HepG2 (cell line): ENCODE data around the gene SMAD3. TPM values are rescaled to one million over a fixed set of nuclear protein-coding genes. Genes with fewer than 3 reads are reported as not detected.

Experiments
- ATAC-seq: fragments of 200-7000 bp; cut with Tn5 transposase; 3 replicates; pipeline ENCODE4 v1.9.1; 2020; ENCODE audit warnings: mild to moderate bottlenecking, moderate library complexity
- BruUV-seq: library from RNA; stranded (reverse); fragments of 400-500 nt; replicated peaks from 2 replicates; lab custom pipeline; 2021; lab: Mats Ljungman, UMichigan
- CTCF ChIA-PET: fragments of 300-600 bp; formaldehyde crosslinking; extraction: SDS; loops from one replicate; lab custom pipeline; 2021; ENCODE audit warnings: low total read pairs, inconsistent platforms, low intra/inter-chr PET ratio; lab: Yijun Ruan, JAX
- POLR2A ChIA-PET: fragments of 350-600 bp; sonication (Branson Sonifier 250); formaldehyde crosslinking; loops from one replicate; lab custom pipeline; 2020; ENCODE audit warnings: antibody characterized with exemption, inconsistent platforms; lab: Yijun Ruan, JAX
- DNase-seq: peaks from one replicate; pipeline ENCODE4 v3.0.0-alpha.2; 2015; ENCODE audit warnings: low spot score
- FAIRE-seq: peaks from 3 replicates; lab custom pipeline; 2011; peaks lifted over from hg19 to GRCh38; lab: Jason Lieb, UNC
- H2AFZ ChIP-seq: one replicate; pipeline ENCODE4 v1.6.1; 2011; ENCODE audit warnings: low read length, inconsistent platforms
- H3K27ac ChIP-seq: fragments of 300-600 bp; 3 replicates; pipeline ENCODE4 v1.8.0; 2011; ENCODE audit warnings: mixed run types, mild to moderate bottlenecking, mixed read lengths, low read length, inconsistent platforms; ENCODE audit not compliant: insufficient read depth; ENCODE audit errors: extremely low read length
- H3K27me3 ChIP-seq, 2 experiments: fragments of 200-600 bp in 1 of 2; 2 replicates in 1 of 2; 3 replicates in 1 of 2; pipeline versions ENCODE4 v1.6.0 to v1.8.0; 2011; ENCODE audit warnings: low read length in 2 of 2, mild to moderate bottlenecking in 2 of 2, moderate library complexity in 2 of 2, inconsistent platforms in 1 of 2; ENCODE audit not compliant: insufficient read depth in 2 of 2, control insufficient read depth in 1 of 2
- H3K36me3 ChIP-seq, 2 experiments: fragments of 200-600 bp in 1 of 2; replicated peaks in 1 of 2; 2 replicates in 1 of 2; 3 replicates in 1 of 2; pipeline versions ENCODE4 v1.5.1 to v1.8.0; 2011; ENCODE audit warnings: low read length in 2 of 2, inconsistent platforms in 1 of 2; ENCODE audit not compliant: insufficient read depth in 2 of 2, control insufficient read depth in 1 of 2
- H3K4me1 ChIP-seq: 2 replicates; pipeline ENCODE4 v1.5.1; 2012; ENCODE audit warnings: low read length, inconsistent platforms; ENCODE audit not compliant: insufficient read depth
- H3K4me2 ChIP-seq: 2 replicates; pipeline ENCODE4 v1.6.0; 2011; ENCODE audit warnings: low read depth, low read length, inconsistent platforms
- H3K4me3 ChIP-seq, 3 experiments: fragments of 200-600 bp in 1 of 3; sonication (generic), shearing (Covaris generic) in 1 of 3; replicated peaks in 1 of 3; 2 replicates each; pipeline ENCODE4 v1.5.1; 2011 to 2016; ENCODE audit warnings: low read length in 3 of 3, inconsistent platforms in 2 of 3, low read depth in 2 of 3, mild to moderate bottlenecking in 2 of 3, control low read depth in 1 of 3, mixed read lengths in 1 of 3; ENCODE audit not compliant: insufficient read depth in 1 of 3
- H3K79me2 ChIP-seq: one replicate; pipeline ENCODE4 v1.6.1; 2011; ENCODE audit warnings: low read length, inconsistent platforms; ENCODE audit not compliant: insufficient read depth
- H3K9ac ChIP-seq: 2 replicates; pipeline ENCODE4 v1.6.0; 2011; ENCODE audit warnings: mild to moderate bottlenecking, low read depth, low read length, inconsistent platforms; ENCODE audit not compliant: insufficient read depth
- H3K9me3 ChIP-seq: 2 replicates; pipeline ENCODE4 v1.5.1; 2012; ENCODE audit warnings: mild to moderate bottlenecking, low read length
- H4K20me1 ChIP-seq: 2 replicates; pipeline ENCODE4 v1.6.0; 2011; ENCODE audit warnings: inconsistent platforms, mild to moderate bottlenecking, low read length, moderate library complexity; ENCODE audit not compliant: insufficient read depth
- ARHGAP35 ChIP-seq: sonication (generic); formaldehyde crosslinking; IDR thresholded peaks from 2 replicates; pipeline ENCODE4 v1.9.0; 2022; ENCODE audit warnings: mild to moderate bottlenecking, inconsistent platforms, moderate library complexity, missing genetic modification reagents, borderline replicate concordance
- ATF1 ChIP-seq: IDR thresholded peaks from 2 replicates; pipeline ENCODE4 v1.6.1; 2016; ENCODE audit warnings: mild to moderate bottlenecking, control low read depth
- E2F1 ChIP-seq: sonication (generic); formaldehyde crosslinking; IDR thresholded peaks from 2 replicates; pipeline ENCODE4 v1.5.0; 2020; ENCODE audit warnings: missing genetic modification reagents
- EP300 ChIP-seq, 3 experiments: sonication (generic) in 1 of 3; formaldehyde crosslinking in 1 of 3; IDR thresholded peaks; 2 replicates each; pipeline versions ENCODE4 v1.5.1 to v1.6.1; 2011 to 2020; ENCODE audit warnings: low read depth in 2 of 3, low read length in 2 of 3, borderline replicate concordance in 1 of 3, improper control_type of control experiment in 1 of 3, mild to moderate bottlenecking in 1 of 3, missing genetic modification reagents in 1 of 3, moderate library complexity in 1 of 3
- IRF2 ChIP-seq: IDR thresholded peaks from 2 replicates; pipeline ENCODE4 v1.6.1; 2018; ENCODE audit warnings: missing genetic modification reagents, missing compliant biosample characterization
- IRX3 ChIP-seq: sonication (generic); formaldehyde crosslinking; IDR thresholded peaks from 2 replicates; pipeline ENCODE4 v1.8.1; 2023; ENCODE audit warnings: mild to moderate bottlenecking, low read depth, missing genetic modification reagents, borderline replicate concordance
- KLF13 ChIP-seq: sonication (generic); formaldehyde crosslinking; IDR thresholded peaks from 2 replicates; pipeline ENCODE4 v1.4.0; 2020; ENCODE audit warnings: mild to moderate bottlenecking, missing genetic modification reagents
- NFATC3 ChIP-seq: sonication (generic); formaldehyde crosslinking; IDR thresholded peaks from 2 replicates; pipeline ENCODE4 v1.5.1; 2020; ENCODE audit warnings: mild to moderate bottlenecking, missing genetic modification reagents
- NR1H2 ChIP-seq: sonication (generic); formaldehyde crosslinking; IDR thresholded peaks from 2 replicates; pipeline ENCODE4 v1.8.1; 2022; ENCODE audit warnings: low read depth, missing genetic modification reagents, borderline replicate concordance
- SKI ChIP-seq: fragments of 450-650 bp; IDR thresholded peaks from one replicate; pipeline ENCODE4 v1.6.1; 2018; ENCODE audit warnings: mild to moderate bottlenecking; ENCODE audit not compliant: partially characterized antibody
- SP1 ChIP-seq, 2 experiments: fragments of 450-650 bp in 1 of 2; sonication (generic) in 1 of 2; formaldehyde crosslinking in 1 of 2; IDR thresholded peaks; 2 replicates each; pipeline versions ENCODE4 v1.4.0 to v1.6.1; 2016 to 2020; ENCODE audit warnings: missing genetic modification reagents in 1 of 2
- TGIF2 ChIP-seq: IDR thresholded peaks from 2 replicates; pipeline ENCODE4 v1.6.1; 2016; ENCODE audit warnings: control low read depth, missing compliant biosample characterization
- ZBTB43 ChIP-seq: sonication (generic); formaldehyde crosslinking; conservative IDR thresholded peaks from 2 replicates; pipeline ENCODE4 v1.4.0; 2020; ENCODE audit warnings: missing genetic modification reagents
- ZIK1 ChIP-seq: sonication (generic); formaldehyde crosslinking; IDR thresholded peaks from 2 replicates; pipeline ENCODE4 v1.5.0; 2020; ENCODE audit warnings: mild to moderate bottlenecking, low read depth, missing genetic modification reagents, borderline replicate concordance
- ZNF382 ChIP-seq: sonication (generic); formaldehyde crosslinking; IDR thresholded peaks from 2 replicates; pipeline ENCODE4 v1.5.0; 2020; ENCODE audit warnings: missing genetic modification reagents, mild to moderate bottlenecking, borderline replicate concordance
- WGBS: methylation state at CpG from one replicate; pipeline ENCODE4 v1.1.6; 2017; ENCODE audit warnings: low lambda C conversion rate; 5-methylcytosine and 5-hydroxymethylcytosine counted together
- in situ Hi-C: cut with HindIII; loops from 2 replicates; pipeline ENCODE4 v1.10.0; 2017; ENCODE audit warnings: low pct_unique_long_range_greater_than_20kb; ENCODE audit not compliant: extremely low pct_ligation_motif_present
- intact Hi-C: fragments of 100-400 bp; cut with micrococcal nuclease; formaldehyde crosslinking; loops from one replicate; pipeline ENCODE4 v1.10.0; 2022; ENCODE audit not compliant: unreplicated experiment
- polyA plus RNA-seq, 8 experiments: library from polyadenylated mRNA; depleted of rRNA in 3 of 8; stranded (reverse) in 7 of 8; unstranded in 1 of 8; fragments of >200 nt; fragmentation: Illumina TruSeq in 4 of 8; extraction: Trizol in 4 of 8; gene quantifications; 2 replicates each; pipeline versions ENCODE4 v1.2.1 to v1.2.3, GENCODE V29; 2011 to 2016; ENCODE audit warnings: low read depth in 4 of 8, missing spikeins in 1 of 8, mixed read lengths in 1 of 8; ENCODE audit not compliant: insufficient read depth in 1 of 8
- total RNA-seq, 5 experiments: library from RNA; depleted of rRNA; stranded (reverse); fragments of >200 nt; fragmentation: Illumina TruSeq; extraction: Trizol; gene quantifications; 2 replicates each; pipeline ENCODE4 v1.2.3, GENCODE V29; 2016; ENCODE audit warnings: low read depth in 1 of 5
- TF ChIP-seq, protein P1 (sequence below): IDR thresholded peaks from 2 replicates; pipeline ENCODE4 v1.6.1; 2016; ENCODE audit warnings: low read depth, missing genetic modification reagents, missing compliant biosample characterization
- TF ChIP-seq, protein P2 (sequence below): IDR thresholded peaks from 2 replicates; pipeline ENCODE4 v1.6.1; 2016; ENCODE audit warnings: low read depth, borderline replicate concordance

The SMAD3 gene
- total and polyA plus RNA-seq, 2 of the 13 experiments (the other 11 are each of a cell fraction or from before 2014, with no cell fraction given): 8.6 to 56.3 TPM

DNA sequence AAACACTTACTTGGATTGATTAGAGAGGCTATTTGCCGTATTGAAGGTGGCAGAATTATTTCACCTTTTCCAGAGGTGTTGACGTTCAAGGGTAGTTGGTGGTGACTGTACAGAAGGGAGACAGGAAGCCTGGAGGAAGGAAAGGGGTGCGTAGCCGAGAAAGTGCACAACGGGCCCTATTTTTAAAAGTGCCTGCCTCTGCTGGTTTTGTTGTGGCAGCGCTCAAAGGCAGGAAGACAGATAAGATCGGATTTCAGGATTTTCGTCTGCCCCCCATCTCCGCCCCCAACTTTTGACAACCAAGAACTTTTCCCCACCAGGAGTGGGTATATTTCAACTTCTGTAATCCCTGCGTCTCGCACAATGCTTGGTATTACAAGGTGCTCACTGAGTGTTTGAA, 38.5 kb downstream of the SMAD3 start:
- Histone ChIP-seq H3K9ac (no peak overlapping the region), H3K9me3 (no peaks in the 10 kb centered on the region), H3K4me3 (no peak overlapping the region), H3K27me3 (no peaks in the 10 kb centered on the region), H3K36me3 (peaks cover 6% of the 10 kb centered on the region in 2 experiments), H2AFZ (no peak overlapping the region), H4K20me1 (peaks cover 53% of the 10 kb centered on the region), H3K27ac (no peak overlapping the region), H3K4me2 (no peak overlapping the region), H3K4me1 (peaks cover 97% of the 10 kb centered on the region), H3K79me2 (peaks cover 79% of the 10 kb centered on the region)
- DNase-seq (no peak), FAIRE-seq (no peak), ATAC-seq (no peak)
- 95% methylated on average over 11 of the region's 11 CpGs for WGBS
- in situ Hi-C loops: no loop called here
- ChIA-PET CTCF (no interaction called here), POLR2A (interaction anchor here (1.0 to 3.8 kb wide), 3 partner anchors 31 to 45 kb away, joined by 3 to 64 read pairs (median 11); partner anchors contain the start of gene SMAD3)
- intact Hi-C loops: loop anchor here (2.0 kb wide), 3 partner anchors 31 to 43 kb away; partner anchors contain the start of gene SMAD3
- no TSS peak for BruUV-seq
- TF ChIP-seq IRF2 (CRISPR knock-in tag): no peak
- no peak for TF ChIP-seq ARHGAP35 (CRISPR knock-in tag)
- no peak for TF ChIP-seq ZBTB43
- TF ChIP-seq TGIF2: no peak
- no peak for TF ChIP-seq NFATC3 (CRISPR knock-in tag)
- no peak for TF ChIP-seq ZNF382
- no peak for TF ChIP-seq KLF13 (CRISPR knock-in tag)
- TF ChIP-seq, protein P1, sequence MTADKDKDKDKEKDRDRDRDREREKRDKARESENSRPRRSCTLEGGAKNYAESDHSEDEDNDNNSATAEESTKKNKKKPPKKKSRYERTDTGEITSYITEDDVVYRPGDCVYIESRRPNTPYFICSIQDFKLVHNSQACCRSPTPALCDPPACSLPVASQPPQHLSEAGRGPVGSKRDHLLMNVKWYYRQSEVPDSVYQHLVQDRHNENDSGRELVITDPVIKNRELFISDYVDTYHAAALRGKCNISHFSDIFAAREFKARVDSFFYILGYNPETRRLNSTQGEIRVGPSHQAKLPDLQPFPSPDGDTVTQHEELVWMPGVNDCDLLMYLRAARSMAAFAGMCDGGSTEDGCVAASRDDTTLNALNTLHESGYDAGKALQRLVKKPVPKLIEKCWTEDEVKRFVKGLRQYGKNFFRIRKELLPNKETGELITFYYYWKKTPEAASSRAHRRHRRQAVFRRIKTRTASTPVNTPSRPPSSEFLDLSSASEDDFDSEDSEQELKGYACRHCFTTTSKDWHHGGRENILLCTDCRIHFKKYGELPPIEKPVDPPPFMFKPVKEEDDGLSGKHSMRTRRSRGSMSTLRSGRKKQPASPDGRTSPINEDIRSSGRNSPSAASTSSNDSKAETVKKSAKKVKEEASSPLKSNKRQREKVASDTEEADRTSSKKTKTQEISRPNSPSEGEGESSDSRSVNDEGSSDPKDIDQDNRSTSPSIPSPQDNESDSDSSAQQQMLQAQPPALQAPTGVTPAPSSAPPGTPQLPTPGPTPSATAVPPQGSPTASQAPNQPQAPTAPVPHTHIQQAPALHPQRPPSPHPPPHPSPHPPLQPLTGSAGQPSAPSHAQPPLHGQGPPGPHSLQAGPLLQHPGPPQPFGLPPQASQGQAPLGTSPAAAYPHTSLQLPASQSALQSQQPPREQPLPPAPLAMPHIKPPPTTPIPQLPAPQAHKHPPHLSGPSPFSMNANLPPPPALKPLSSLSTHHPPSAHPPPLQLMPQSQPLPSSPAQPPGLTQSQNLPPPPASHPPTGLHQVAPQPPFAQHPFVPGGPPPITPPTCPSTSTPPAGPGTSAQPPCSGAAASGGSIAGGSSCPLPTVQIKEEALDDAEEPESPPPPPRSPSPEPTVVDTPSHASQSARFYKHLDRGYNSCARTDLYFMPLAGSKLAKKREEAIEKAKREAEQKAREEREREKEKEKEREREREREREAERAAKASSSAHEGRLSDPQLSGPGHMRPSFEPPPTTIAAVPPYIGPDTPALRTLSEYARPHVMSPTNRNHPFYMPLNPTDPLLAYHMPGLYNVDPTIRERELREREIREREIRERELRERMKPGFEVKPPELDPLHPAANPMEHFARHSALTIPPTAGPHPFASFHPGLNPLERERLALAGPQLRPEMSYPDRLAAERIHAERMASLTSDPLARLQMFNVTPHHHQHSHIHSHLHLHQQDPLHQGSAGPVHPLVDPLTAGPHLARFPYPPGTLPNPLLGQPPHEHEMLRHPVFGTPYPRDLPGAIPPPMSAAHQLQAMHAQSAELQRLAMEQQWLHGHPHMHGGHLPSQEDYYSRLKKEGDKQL (CRISPR knock-in tag): no peak
- no peak for TF ChIP-seq IRX3 (CRISPR knock-in tag)
- no peak for TF ChIP-seq SKI
- TF ChIP-seq NR1H2 (CRISPR knock-in tag): no peak
- TF ChIP-seq SP1 (IDR thresholded peaks at IDR 0.05): no peak
- no peak for TF ChIP-seq SP1 (CRISPR knock-in tag; IDR thresholded peaks at IDR 0.05)
- TF ChIP-seq E2F1 (CRISPR knock-in tag): no peak
- TF ChIP-seq, protein P2, sequence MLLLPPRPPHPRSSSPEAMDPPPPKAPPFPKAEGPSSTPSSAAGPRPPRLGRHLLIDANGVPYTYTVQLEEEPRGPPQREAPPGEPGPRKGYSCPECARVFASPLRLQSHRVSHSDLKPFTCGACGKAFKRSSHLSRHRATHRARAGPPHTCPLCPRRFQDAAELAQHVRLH (CRISPR knock-in tag): no peak
- TF ChIP-seq ZIK1 (CRISPR knock-in tag): no peak
- no peak for TF ChIP-seq EP300 (IDR thresholded peaks at IDR 0.05; ENCODE audit: low read depth in 2 of 2, low read length in 2 of 2)
- no peak for TF ChIP-seq EP300 (CRISPR knock-in tag; IDR thresholded peaks at IDR 0.05; ENCODE audit: borderline replicate concordance)
- TF ChIP-seq ATF1 (CRISPR knock-in tag): no peak
